ENCODE results near the gene HAND1.

The HAND1 gene

DNA sequence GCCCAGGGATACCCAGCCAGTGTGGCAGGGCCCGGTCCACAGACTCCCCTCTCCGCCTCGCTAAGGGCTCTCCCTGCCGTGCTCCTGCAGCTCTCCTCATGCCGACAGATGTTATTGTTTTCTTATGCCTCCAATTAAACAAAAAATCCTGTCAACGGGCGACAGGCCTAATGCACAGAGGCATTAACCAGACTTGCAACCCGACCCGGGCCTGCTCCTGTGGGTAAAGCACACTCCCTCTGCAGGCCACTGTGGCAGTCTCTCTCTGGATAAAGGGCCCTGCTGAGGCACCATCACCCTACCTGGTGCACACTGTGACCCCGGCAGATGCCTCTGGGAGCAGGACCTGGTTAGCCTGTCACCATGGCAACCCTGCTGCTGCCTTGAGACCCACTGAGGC, 27.5 kb upstream of the HAND1 start:
- no peak for DNase-seq
- no peak for ATAC-seq

DNA sequence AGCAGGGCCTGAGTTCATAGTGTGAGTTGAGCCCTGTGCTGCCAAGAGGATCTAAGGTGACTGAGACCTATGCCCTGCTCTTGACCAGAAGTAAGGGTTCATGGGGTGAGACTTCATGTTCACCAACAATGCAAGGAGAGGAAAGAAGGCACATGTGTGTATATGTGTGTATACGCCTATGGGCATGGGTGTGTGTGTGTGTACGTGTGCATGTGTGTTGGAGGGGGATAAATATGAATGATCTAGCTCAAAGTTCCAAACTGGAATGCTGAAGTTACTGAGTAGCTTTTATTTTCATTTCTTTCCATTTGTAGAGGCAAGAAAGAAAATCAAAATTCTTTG, 25.6 kb upstream of the HAND1 start:
- DNase-seq (no peak), ATAC-seq (no peak)

- ATAC-seq (no peak), DNase-seq (no peak)
Measured at GRCh38 chr5:154502180-154502579, 24.2 kb upstream of the HAND1 start.

- no peak for DNase-seq
Measured at GRCh38 chr5:154501566-154501965, 23.5 kb upstream of the HAND1 start.

GRCh38 chr5:154498994-154499393, 21.0 kb upstream of the HAND1 start:
- no peak for DNase-seq

More at GRCh38 chr5:154501566-154501965, 23.5 kb upstream of the HAND1 start:
- ATAC-seq: no peak

GRCh38 chr5:154498591-154498990, 20.6 kb upstream of the HAND1 start:
- DNase-seq: no peak
- ATAC-seq: no peak

More at GRCh38 chr5:154498994-154499393, 21.0 kb upstream of the HAND1 start:
- no peak for ATAC-seq

DNA sequence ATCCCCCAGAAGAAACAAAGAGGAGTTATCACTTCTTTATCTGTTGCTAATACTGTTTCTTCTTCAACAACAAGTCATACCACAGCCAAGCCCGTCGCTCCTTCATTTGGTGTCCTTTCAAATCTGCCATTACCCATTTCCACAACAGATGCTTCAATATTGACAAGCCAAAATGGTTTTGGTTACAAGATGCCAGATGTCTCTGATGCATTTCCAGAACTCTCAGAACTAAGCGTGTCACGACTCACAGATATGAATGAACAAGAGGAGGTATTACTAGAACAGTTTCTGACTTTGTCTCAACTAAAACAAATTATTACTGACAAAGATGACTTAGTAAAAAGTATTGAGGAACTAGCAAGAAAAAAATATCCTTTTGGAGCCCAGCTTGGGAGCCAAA, 16.0 kb upstream of the HAND1 start:
- ATAC-seq: no peak
- no peak for DNase-seq

DNA sequence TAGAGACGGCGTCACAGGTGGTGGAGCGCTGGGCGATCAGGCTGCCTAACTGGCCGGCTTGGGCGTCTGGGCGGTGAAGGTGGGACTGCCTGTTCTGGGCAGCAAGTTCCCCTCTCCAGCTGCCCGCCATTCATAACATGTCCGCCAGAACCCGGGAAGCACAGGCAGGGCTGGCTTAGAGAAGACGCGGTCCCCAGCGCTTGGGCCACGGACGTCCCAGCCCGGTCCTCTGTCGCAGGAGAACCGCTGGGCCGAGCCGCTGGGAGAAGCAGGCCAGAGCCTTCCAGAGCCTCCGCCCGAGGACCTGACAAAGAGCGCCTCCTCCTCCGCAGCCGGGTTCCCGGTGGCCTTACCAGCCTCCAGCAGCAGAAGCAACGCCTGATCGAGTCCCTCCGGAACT, 15.2 kb upstream of the HAND1 start:
- ATAC-seq (no peak), DNase-seq (no peak)

DNA sequence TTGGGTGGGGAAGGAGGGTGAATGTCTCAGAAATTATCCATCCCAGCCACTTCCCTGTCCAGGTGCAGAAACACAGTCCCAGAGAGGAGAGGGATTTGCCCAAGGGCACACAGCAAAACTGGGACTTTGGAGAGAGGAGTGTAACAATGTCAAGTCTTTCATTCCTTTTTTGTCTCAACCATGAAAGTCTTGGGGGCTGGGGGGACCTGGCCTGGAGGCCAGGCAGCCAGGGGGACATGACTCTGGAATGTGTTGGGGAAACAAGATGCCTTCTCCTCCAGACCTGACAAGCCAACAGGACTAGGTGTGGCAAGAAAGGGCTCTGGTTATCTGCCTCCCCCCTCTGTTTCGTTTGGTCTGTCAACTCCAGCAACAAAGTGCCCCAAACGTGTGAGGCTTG, 13.9 kb upstream of the HAND1 start:
- DNase-seq (no peak), ATAC-seq (no peak)

DNA sequence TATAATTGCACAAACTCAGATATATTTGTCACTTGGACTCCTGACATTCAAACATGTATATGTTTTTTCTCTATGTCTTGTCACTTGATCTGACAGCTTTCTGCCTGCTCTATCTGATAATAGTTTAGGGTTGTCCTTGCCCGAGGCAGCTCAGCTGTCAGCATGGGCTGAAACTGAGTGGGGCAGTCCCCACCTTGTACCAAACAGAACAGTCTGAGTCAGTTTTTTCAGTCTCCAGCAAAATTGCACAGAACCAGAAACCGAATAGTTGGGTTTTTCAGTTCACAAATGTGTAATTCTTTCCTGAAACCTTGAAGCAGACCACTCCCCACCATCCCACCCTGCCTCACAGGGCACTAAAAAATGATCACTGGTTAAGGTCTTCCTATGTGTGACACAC, 9.5 kb upstream of the HAND1 start:
- ATAC-seq (peak; percentile 99), DNase-seq (peak; percentile 56)

- DNase-seq (no peak), ATAC-seq (no peak)
Measured at GRCh38 chr5:154486427-154486866, 8.4 kb upstream of the HAND1 start.

DNA sequence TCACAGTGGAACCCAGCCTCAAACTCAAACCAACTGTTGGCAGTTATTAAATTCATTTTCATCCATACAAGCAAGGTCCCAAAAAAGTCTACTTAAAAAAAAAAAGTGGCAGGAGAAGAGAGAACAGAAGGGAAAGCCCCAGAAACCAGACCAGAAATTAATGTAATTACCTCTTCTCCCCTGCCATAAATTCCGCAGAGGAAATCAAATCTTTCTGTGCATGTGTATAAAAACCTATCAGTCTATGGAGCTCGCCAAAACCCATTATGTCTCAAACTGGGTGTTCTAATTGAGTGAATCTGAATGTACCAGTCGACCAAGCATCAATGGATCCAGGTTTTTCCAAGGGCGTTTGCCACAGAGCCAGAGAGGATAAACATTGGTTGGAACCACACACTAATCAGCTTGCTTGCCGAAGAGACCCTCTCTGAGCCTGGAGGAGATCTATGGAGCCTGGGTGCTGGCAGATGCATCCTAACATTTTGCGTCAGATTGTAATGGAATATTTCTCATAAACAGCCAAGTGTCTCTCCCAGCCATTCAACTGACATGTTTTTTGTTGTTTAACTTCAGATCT, 7.9 kb upstream of the HAND1 start:
- ATAC-seq (no peak), DNase-seq (no peak)

- no peak for DNase-seq
- no peak for ATAC-seq
Measured at GRCh38 chr5:154485096-154485491, 7.1 kb upstream of the HAND1 start.

- no peak for DNase-seq
- ATAC-seq: no peak
Measured at GRCh38 chr5:154484393-154485095, 6.5 kb upstream of the HAND1 start.

GRCh38 chr5:154483654-154484392, 5.8 kb upstream of the HAND1 start:
- no peak for ATAC-seq
- DNase-seq: no peak

DNA sequence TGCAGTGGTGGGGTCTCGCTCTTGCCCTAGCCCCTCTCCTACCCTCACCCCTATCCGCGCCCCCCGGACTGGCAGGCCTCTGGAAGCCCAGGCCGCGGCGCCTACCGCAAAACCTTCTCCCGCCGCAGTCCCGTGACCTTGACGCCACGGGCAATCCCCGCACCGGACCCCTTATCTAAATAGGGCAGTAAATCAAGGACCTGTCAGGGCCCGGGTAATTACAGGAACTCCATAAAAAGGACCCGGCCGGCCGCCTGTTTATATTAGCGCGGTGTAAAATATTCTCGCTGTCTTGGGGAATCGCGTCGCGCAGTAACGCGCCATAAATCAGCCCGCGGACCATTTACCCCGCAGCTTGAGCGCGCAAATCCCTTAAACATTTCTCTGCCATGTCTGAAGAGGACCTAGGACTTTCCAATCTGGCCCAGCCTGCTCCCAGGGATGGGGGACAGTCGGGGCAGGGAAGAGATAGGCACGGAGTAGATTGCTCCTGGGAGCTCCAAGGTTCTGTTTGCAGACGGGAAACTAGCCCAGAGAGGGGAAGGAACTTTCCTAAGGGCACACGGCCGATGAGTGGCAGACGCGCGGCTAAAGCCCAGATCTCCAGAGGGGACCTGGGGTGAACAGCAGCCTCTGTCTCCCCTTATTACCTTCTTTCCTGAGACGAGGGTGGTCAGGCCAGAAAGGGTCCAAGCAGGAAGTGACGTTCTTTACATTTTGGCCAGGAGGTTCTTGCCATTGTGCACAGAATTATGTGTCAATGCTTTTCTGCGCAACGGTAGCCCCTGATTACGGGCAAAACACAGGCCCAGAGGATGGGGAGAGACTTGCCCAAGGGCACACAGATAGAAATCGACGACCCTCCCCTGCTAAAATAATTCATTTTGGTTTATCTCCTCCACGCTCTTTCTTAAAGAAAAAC, 4.8 kb upstream of the HAND1 start:
- no peak for DNase-seq

DNA sequence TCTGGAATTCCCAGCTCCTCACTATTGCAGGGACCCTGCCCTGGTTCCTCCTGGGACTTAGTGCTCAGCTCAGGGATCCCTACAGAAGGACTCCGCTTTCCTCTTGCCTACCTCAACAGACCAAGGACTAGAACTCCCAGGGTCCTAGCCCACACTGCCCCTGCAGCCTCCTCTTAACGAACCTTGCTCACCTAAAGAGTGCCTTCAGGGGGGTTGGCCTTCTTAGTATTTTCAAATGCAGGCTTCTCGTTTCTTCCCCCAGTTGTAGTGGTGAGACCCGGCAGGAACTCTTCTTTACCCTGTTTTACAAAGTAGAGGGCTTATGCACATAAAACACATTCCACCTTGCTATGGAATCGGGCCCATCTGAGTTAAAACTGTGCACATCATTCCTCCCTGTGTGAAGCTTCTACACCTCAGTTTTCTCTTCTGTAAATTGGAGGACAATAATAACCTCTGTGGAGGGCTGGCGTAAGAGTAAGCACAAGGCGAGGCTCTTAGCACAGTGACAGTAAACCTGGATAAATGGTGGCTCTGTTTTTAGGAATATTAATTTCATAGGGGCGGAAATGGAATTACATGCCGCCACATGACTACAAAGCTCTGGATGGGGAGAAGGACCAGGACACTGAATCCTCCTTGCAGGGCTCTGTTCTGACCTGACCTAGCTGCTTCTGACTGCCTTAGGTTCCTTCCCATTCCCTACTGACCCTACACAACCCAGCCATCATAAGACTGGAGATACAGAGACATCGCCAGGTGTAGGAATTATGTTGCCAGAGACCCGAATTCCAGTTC, 3.8 kb upstream of the HAND1 start:
- ATAC-seq (no peak), DNase-seq (no peak)

More for the DNA sequence above, 4.8 kb upstream of the HAND1 start:
- no peak for ATAC-seq

DNA sequence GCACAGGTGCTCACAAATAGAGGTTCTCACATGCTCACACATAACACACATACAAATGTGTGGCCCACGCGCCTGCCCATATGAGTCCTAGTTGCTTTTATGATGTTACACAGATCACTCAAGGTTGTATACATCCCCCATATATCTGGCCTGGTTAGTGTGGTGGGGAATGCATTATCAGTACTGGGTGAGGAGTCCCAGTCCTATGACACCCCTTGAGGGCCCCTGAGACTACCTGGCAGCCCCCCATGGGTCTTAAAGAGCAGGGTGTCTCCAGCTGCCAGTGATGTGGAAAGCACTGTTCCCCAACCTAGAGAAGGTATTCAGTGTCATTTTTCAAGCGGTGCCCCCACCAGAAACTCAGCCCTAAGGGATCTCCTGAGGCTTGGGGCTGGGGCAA, 2.8 kb upstream of the HAND1 start:
- ATAC-seq (no peak), DNase-seq (no peak)

DNA sequence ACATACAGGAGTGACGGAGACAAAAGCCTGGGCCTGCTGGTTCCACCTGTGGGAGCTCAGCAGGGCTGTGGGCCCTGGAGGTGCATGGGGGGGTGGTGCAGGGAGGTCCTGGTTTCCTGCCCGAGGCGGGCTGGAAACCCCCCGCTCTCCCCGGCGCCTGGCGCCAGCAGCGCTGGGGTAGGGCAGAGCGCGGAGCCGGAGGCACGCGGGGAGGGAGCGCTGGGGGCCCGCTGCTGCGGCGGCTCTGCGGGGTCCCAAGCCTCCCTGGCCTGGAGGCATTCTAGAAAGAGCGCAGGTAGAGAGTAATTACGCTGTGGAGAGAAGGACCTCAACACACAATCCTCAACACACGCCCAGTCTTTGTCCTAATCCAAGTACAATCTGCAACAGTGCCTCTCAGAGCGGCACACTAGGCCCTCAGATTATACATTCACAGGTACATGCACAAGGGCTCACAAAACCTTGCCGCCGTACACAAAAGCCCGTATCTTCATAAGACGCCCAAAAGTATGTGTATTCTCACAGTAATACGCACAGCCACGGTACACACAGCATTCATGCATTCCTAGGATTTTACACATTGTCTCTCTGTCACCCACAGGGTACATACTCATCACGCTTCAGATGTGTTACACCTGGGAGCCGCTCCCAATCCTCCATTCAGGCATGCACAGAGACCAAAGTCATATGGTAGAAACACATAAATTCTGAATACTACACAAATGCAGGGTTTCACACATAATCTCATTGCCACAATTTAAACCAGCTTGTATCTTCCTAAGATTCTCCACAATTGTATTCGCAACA, 2.1 kb upstream of the HAND1 start:
- no peak for ATAC-seq

DNA sequence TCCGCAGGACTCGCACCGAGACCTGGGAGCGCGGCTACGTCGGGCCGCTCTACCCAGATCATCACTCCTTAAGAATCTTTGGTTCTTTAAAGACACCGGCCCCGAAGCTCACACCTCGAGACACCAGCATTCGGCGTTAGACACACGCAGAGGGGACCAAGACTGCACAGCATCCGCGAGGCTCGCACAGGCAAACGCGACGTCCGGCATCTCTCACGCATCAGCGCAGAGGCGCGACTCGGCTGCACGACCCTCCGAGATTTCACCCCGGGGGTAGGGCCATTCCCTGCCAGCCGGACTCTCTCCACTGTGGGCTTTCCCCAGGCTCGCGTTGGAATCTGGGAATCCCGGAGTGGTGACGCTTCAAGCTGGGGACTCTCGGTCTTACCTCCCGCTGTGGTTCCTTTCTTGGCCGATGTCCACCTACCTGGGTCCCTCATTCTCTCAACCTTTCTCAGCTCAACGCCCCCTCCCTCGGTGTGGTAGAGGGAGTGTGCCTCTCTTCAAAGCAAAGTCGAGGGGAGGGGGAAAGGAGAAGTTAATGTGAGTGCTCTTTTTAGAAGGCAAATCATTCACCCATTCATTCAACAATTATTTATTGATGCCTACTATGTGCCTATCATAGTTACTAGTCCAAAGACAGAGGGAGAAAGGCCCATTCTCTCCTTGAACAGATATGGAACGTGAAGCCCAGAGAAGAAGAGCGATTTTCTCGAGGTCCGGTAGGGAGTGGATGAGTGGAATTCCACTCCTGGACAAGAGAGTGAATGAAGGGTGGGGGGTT, 1.3 kb upstream of the HAND1 start:
- DNase-seq: peak; percentile 19
- no peak for ATAC-seq

More for the DNA sequence above, 2.1 kb upstream of the HAND1 start:
- DNase-seq: peak; percentile 13

All from stimulated activated naive CD8-positive, alpha-beta T cell treated with anti-CD3 and anti-CD28 coated beads, Interleukin-15, Interleukin-2, amounts not matched to agents 100 U/mL and 50 U/mL, for 24 hours (primary cell).